LNCAP (cell line): Measurements from ENCODE around the gene RBPMS2.

Source experiments
- CTCF ChIP-seq: fragments of 450-650 bp; IDR thresholded peaks from 2 replicates; pipeline ENCODE4 v1.5.1; 2017; ENCODE audit warnings: mild to moderate bottlenecking

The RBPMS2 gene

GRCh38 chr15:64690578-64691296 lies 84.7 kb downstream of the RBPMS2 start:
- no peak for TF ChIP-seq CTCF

- no peak for TF ChIP-seq CTCF
These were observed 85.4 kb downstream of the RBPMS2 start for GRCh38 chr15:64690008-64690407.
